ENCODE results near the gene TCHH.

Gene TCHH

DNA sequence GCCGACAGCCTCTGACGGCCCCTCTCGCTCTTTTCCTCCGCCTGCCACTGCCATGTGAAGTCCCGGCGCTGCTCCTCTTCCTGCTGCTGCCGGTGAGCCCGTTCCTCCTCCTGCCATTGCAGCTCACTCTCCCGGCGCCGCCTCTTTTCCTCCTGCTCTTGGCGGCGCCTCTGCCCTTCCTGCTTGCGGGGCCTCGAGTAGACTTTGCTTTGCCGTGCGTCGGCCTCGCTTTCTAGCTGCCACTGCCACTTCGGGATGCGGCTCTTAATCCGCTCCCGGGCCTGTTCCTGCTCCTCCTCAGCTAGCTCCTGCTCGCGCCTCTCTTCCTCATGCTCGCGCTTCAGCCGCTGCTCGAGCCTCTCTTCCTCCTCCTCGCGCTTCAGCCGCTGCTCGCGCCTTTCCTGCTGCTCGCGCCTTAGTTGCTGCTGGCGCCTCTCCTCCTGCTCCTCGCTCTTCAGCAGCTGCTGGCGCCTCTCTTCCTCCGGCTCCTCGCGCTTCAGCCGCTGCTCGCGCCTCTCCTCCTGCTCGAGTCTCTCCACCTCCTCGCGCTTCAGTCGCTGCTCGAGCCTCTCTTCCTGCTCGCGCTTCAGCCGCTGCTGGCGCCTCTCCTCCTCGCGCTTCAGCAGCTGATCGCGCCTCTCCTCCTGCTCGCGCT lies 4.3 kb downstream of the TCHH start:
- TF ChIP-seq, protein P1, sequence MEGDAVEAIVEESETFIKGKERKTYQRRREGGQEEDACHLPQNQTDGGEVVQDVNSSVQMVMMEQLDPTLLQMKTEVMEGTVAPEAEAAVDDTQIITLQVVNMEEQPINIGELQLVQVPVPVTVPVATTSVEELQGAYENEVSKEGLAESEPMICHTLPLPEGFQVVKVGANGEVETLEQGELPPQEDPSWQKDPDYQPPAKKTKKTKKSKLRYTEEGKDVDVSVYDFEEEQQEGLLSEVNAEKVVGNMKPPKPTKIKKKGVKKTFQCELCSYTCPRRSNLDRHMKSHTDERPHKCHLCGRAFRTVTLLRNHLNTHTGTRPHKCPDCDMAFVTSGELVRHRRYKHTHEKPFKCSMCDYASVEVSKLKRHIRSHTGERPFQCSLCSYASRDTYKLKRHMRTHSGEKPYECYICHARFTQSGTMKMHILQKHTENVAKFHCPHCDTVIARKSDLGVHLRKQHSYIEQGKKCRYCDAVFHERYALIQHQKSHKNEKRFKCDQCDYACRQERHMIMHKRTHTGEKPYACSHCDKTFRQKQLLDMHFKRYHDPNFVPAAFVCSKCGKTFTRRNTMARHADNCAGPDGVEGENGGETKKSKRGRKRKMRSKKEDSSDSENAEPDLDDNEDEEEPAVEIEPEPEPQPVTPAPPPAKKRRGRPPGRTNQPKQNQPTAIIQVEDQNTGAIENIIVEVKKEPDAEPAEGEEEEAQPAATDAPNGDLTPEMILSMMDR (IDR thresholded peaks at IDR 0.05), result no peak

DNA sequence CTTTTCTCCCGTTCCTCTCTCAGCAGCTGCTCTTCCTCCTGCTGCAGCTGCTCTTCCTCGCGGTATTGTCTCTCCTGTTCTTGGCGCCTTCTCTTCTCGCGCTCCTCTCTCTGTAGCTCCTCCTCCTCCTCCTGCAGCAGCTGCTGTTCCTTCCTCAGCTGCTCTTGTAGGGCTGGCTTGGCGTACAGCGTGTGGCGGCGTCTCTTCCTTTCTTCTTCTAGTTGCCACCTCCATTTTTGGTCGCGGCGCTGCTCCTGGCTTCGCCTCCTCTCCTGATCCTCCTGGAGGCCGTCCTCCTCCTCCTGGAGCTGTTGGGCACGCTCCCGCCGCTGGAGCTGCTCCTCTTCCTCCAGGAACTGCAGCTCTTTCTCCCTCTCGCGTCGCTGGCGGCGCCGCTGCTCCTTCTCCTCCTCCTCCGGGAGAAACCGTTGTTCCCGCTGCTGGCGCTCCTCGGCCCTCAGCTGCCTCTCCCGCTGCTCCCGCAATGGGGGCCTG lies 4.8 kb downstream of the TCHH start:
- TF ChIP-seq, protein P1 (IDR thresholded peaks at IDR 0.05), result no peak

DNA sequence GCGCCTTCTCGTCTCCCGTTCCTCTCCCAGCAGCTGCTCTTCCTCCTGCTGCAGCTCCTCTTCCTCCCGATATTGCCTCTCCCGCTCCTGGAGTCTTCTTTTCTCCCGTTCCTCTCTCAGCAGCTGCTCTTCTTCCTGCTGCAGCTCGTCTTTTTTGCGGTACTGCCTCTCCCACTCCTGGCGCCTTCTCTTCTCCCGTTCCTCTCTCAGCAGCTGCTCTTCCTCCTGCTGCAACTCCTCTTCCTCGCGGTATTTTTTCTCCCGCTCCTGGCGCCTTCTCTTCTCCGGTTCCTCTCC lies 5.3 kb downstream of the TCHH start:
- TF ChIP-seq, protein P1 (IDR thresholded peaks at IDR 0.05), result no peak

DNA sequence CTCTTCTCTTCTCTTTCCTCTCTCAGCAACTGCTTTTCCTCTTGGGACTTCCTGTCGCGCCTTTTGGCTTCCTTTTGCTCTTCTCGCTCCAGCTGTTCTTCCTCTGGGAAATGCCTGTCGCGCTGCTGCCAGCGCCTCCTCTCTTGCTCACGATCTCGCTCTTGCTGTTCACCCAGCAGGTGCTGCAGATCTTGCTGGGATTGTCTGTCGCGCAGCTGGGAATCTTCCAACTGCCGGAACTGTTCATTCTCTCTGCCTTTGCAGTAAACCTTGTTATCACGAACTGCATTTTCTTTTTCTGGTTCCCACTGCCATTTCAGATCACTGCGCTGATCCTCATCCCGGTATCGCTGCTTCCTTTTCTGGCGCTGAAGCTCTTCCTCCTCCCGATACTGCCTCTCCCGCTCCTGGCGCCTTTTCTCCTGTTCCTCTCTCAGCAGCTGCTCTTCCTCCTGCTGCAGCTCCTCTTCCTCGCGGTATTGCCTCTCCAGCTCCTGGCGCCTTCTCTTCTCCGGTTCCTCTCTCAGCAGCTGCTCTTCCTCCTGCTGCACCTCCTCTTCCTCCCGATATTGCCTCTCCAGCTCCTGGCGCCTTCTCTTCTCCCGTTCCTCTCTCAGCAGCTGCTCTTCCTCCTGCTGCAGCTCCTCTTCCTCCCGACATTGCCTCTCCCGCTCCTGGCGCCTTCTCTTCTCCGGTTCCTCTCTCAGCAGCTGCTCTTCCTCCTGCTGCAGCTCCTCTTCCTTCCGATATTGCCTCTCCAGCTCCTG lies 5.8 kb downstream of the TCHH start:
- TF ChIP-seq, protein P1 (IDR thresholded peaks at IDR 0.05), result no peak

DNA sequence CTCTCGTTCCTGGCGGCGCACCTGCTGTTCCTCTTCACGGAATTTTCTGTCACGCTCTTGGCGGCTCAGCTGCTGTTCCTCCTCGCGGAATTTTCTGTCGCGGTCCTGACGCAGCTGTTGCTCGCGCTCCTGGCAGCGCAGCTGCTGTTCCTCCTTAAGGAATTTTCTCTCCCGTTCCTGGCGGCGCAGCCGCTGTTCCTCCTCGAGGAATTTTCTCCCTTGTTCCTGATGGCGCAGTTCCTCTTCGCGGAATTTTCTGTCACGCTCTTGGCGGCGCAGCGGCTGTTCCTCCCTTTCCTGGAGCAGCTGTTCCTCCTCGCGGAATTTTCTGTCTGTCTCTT lies 6.4 kb downstream of the TCHH start:
- TF ChIP-seq, protein P1 (IDR thresholded peaks at IDR 0.05), result no peak

DNA sequence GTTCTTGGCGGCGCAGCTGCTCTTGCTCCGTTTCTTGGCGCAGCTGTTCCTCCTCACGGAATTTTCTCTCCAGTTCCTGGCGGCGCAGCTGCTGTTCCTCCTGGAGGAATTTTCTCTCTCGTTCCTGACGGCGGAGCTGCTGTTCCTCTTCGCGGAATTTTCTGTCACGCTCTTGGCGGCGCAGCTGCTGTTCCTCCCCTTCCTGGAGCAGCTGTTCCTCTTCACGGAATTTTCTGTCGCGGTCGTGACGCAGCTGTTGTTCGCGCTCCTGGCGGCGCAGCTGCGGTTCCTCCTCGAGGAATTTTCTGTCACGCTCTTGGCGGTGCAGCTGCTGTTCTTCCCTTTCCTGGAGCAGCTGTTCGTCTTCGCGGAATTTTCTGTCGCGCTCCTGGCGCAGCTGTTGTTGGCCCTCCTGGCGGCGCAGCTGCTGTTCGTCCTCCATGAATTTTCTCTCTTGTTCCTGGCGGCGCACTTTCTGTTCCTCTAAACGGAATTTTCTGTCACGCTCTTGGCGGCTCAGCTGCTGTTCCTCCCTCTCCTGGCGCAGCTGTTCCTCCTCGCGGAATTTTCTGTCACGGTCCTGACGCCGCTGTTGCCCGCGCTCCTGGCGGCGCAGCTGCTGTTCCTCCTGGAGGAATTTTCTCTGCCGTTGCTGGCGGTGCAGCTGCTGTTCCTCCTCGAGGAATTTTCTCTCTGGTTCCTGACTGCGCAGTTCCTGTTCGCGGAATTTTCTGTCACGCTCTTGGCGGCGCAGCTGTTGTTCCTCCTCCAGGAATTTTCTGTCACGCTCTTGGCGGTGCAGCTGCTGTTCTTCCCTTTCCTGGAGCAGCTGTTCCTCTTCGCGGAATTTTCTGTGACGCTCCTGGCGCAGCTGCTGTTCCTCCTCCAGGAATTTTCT lies 7.0 kb downstream of the TCHH start:
- TF ChIP-seq, protein P1 (IDR thresholded peaks at IDR 0.05), result no peak
